Upper lobe of left lung (tissue), 6 donors: ENCODE data around the gene STK25. TPM values are rescaled to one million over a fixed set of nuclear protein-coding genes. Genes with fewer than 3 reads are reported as not detected.

Experiments
- ATAC-seq, 2 donors: fragments of 200-7000 bp; cut with Tn5 transposase; one replicate each; pipeline ENCODE4 v1.9.1; 2022; ENCODE audit warnings: mild to moderate bottlenecking in 2 of 2, moderate library complexity in 2 of 2; ENCODE audit not compliant: low FRiP score in 2 of 2
- DNase-seq, 2 donors: peaks; one replicate each; pipeline ENCODE4 v3.0.0-alpha.2; 2019 to 2020
- H3K27ac ChIP-seq, 4 donors: fragments of 200-600 bp; sonication (generic); one replicate each; pipeline ENCODE4 v1.5.1; 2016 to 2019
- H3K27me3 ChIP-seq, 4 donors: fragments of 200-600 bp; sonication (generic); one replicate each; pipeline ENCODE4 v1.5.1; 2017 to 2019
- H3K36me3 ChIP-seq, 4 donors: fragments of 200-600 bp; sonication (generic); one replicate each; pipeline ENCODE4 v1.5.1; 2016 to 2019
- H3K4me1 ChIP-seq, 4 donors: fragments of 200-600 bp; sonication (generic); one replicate each; pipeline ENCODE4 v1.5.1; 2018 to 2019
- H3K4me3 ChIP-seq, 4 donors: fragments of 200-600 bp; sonication (generic); one replicate each; pipeline ENCODE4 v1.5.1; 2017 to 2019; ENCODE audit warnings: mild to moderate bottlenecking in 2 of 4, moderate library complexity in 1 of 4
- H3K9me3 ChIP-seq, 4 donors: fragments of 200-600 bp; sonication (generic); one replicate each; pipeline ENCODE4 v1.5.1; 2018 to 2019
- CTCF ChIP-seq, 6 experiments: fragments of 450-650 bp in 4 of 6; fragments of 200-600 bp in 2 of 6; sonication (generic) in 2 of 6; IDR thresholded peaks; one replicate each; pipeline ENCODE4 v1.5.1; 2016 to 2019; ENCODE audit warnings: antibody characterized with exemption in 6 of 6
- EP300 ChIP-seq, 4 donors: sonication (generic); formaldehyde crosslinking; IDR thresholded peaks; one replicate each; pipeline ENCODE4 v1.5.1; 2017; ENCODE audit warnings: antibody characterized with exemption in 4 of 4, control low read depth in 2 of 4
- POLR2A ChIP-seq, 4 donors: fragments of 450-650 bp; IDR thresholded peaks; one replicate each; pipeline ENCODE4 v1.5.1; 2016 to 2017; ENCODE audit warnings: antibody characterized with exemption in 4 of 4, mild to moderate bottlenecking in 2 of 4
- POLR2AphosphoS5 ChIP-seq, 2 donors: sonication (generic); formaldehyde crosslinking; IDR thresholded peaks; one replicate each; pipeline ENCODE4 v1.5.1; 2017; ENCODE audit warnings: antibody characterized with exemption in 2 of 2
- WGBS, 2 donors: methylation state at CpG; one replicate each; pipeline ENCODE4 v1.1.5; 2017 to 2018; 5-methylcytosine and 5-hydroxymethylcytosine counted together
- total RNA-seq, 6 donors: library from RNA; depleted of rRNA in 4 of 6; stranded (reverse); fragments of >200 nt in 4 of 6; gene quantifications; one replicate each; pipeline versions ENCODE4 v1.1.0 to v1.2.1, GENCODE V29; 2016 to 2021
- donor health status: DM: no; HTN: no; CAD: no; lungs with moderate emphysema.
- donor health status: DM: no; HTN: yes; CAD: no; lungs with severe emphysema.

STK25 gene
- total RNA-seq, 6 donors from 2014 or later, result 97.3 to 351 (median 134) TPM

GRCh38 chr2:241498115-241499070, 10.0 kb downstream of the STK25 start:
- no peaks in the 10 kb centered on the region for H3K9me3 ChIP-seq
- DNase-seq (peak in 1 of 2 donors; percentile 66), ATAC-seq (no peak)
- H3K27ac ChIP-seq, result no peak overlapping the region
- 94 to 95% methylated on average over 23 to 36 of the region's 36 CpGs for WGBS, 2 donors
- peaks cover 10 to 77% (median 62%) of the 10 kb centered on the region in 4 donors for H3K36me3 ChIP-seq
- H3K4me3 ChIP-seq, result no peak overlapping the region
- peaks cover 0 to 10% (median 0%) of the 10 kb centered on the region in 4 donors for H3K4me1 ChIP-seq
- no peak for TF ChIP-seq POLR2AphosphoS5 (IDR thresholded peaks at IDR 0.05)
- TF ChIP-seq EP300 (IDR thresholded peaks at IDR 0.05), result no peak
- no peak for TF ChIP-seq CTCF (IDR thresholded peaks at IDR 0.05)
- TF ChIP-seq POLR2A (IDR thresholded peaks at IDR 0.05), result no peak
- H3K27me3 ChIP-seq, result no peaks in the 10 kb centered on the region

GRCh38 chr2:241496904-241497877, 11.2 kb downstream of the STK25 start:
- ATAC-seq (no peak), DNase-seq (peak in 1 of 2 donors; percentile 74)
- H3K27me3 ChIP-seq, result no peaks in the 10 kb centered on the region
- TF ChIP-seq CTCF (IDR thresholded peaks at IDR 0.05) (no peak), POLR2A (IDR thresholded peaks at IDR 0.05) (no peak), POLR2AphosphoS5 (IDR thresholded peaks at IDR 0.05) (no peak), EP300 (IDR thresholded peaks at IDR 0.05) (no peak)
- no peak overlapping the region for H3K27ac ChIP-seq
- H3K9me3 ChIP-seq, result no peaks in the 10 kb centered on the region
- 93 to 97% methylated on average over 17 to 28 of the region's 29 CpGs for WGBS, 2 donors
- H3K4me3 ChIP-seq, result no peak overlapping the region
- H3K4me1 ChIP-seq, result peaks cover 0 to 10% (median 0%) of the 10 kb centered on the region in 4 donors
- peaks cover 10 to 82% (median 69%) of the 10 kb centered on the region in 4 donors for H3K36me3 ChIP-seq

- 95% methylated on average over 22 to 27 of the region's 28 CpGs for WGBS, 2 donors
These were observed 12.2 kb downstream of the STK25 start for GRCh38 chr2:241496003-241496707.

More at GRCh38 chr2:241496003-241496707, 12.2 kb downstream of the STK25 start:
- H3K9me3 ChIP-seq, result no peaks in the 10 kb centered on the region
- peak in 1 of 2 donors; percentile 77 for DNase-seq
- H3K4me3 ChIP-seq, result no peak overlapping the region
- H3K36me3 ChIP-seq, result peaks cover 10 to 85% (median 66%) of the 10 kb centered on the region in 4 donors
- peaks cover 0 to 5% (median 0%) of the 10 kb centered on the region in 4 donors for H3K4me1 ChIP-seq
- no peak for ATAC-seq
- TF ChIP-seq CTCF (IDR thresholded peaks at IDR 0.05) (no peak), EP300 (IDR thresholded peaks at IDR 0.05) (no peak), POLR2A (IDR thresholded peaks at IDR 0.05) (no peak), POLR2AphosphoS5 (IDR thresholded peaks at IDR 0.05) (no peak)
- no peak overlapping the region for H3K27ac ChIP-seq
- no peaks in the 10 kb centered on the region for H3K27me3 ChIP-seq
